ENCODE results near the gene VPREB1.
"Not testable (repeated sequence)": the region's sequence is repeated elsewhere in the genome, so short reads cannot be mapped to it uniquely, and the experiment has no call there.

The VPREB1 gene

GRCh38 chr22:22219140-22219996 lies 25.2 kb upstream of the VPREB1 start:
- no peak overlapping the region for H3K27ac ChIP-seq
- H3K9ac ChIP-seq (ENCODE audit: insufficient read length), result no peak overlapping the region
- no peaks in the 10 kb centered on the region for H3K9me3 ChIP-seq (ENCODE audit: low read depth, low read length)
- H3K4me3 ChIP-seq, result no peak overlapping the region
- no peaks in the 10 kb centered on the region for H3K36me3 ChIP-seq (ENCODE audit: insufficient read depth, low read length)
- TF ChIP-seq EZH2 (IDR thresholded peaks at IDR 0.05), result no peak
- TF ChIP-seq POLR2AphosphoS5 (IDR thresholded peaks at IDR 0.05; ENCODE audit: borderline replicate concordance, low read depth, low read length), result no peak
- no peak for TF ChIP-seq FOXP2 (optimal IDR thresholded peaks at IDR 0.05; ENCODE audit: control extremely low read depth, extremely low read length, insufficient read depth)
- no peak for DNase-seq (ENCODE audit: low read depth, low spot score)

- H3K36me3 ChIP-seq (ENCODE audit: insufficient read depth, low read length); H3K9me3 ChIP-seq (ENCODE audit: low read depth, low read length); H3K9ac ChIP-seq (ENCODE audit: insufficient read length); DNase-seq (ENCODE audit: low read depth, low spot score); H3K27ac ChIP-seq; H3K4me3 ChIP-seq: not testable (repeated sequence)
Observed at GRCh38 chr22:22221043-22221442, 23.5 kb upstream of the VPREB1 start.

- Histone ChIP-seq H3K9me3 (ENCODE audit: low read depth, low read length) (no peaks in the 10 kb centered on the region), H3K36me3 (ENCODE audit: insufficient read depth, low read length) (no peaks in the 10 kb centered on the region), H3K4me3 (no peak overlapping the region), H3K27ac (no peak overlapping the region), H3K9ac (ENCODE audit: insufficient read length) (no peak overlapping the region)
- no peak for TF ChIP-seq POLR2AphosphoS5 (IDR thresholded peaks at IDR 0.05; ENCODE audit: borderline replicate concordance, low read depth, low read length)
- no peak for TF ChIP-seq FOXP2 (optimal IDR thresholded peaks at IDR 0.05; ENCODE audit: control extremely low read depth, extremely low read length, insufficient read depth)
- TF ChIP-seq EZH2 (IDR thresholded peaks at IDR 0.05), result no peak
- no peak for DNase-seq (ENCODE audit: low read depth, low spot score)
Observed at GRCh38 chr22:22226448-22227187, 18.0 kb upstream of the VPREB1 start.

GRCh38 chr22:22228421-22228820 lies 16.2 kb upstream of the VPREB1 start:
- no peak overlapping the region for H3K9ac ChIP-seq (ENCODE audit: insufficient read length)
- no peaks in the 10 kb centered on the region for H3K36me3 ChIP-seq (ENCODE audit: insufficient read depth, low read length)
- H3K27ac ChIP-seq, result no peak overlapping the region
- H3K4me3 ChIP-seq, result no peak overlapping the region
- TF ChIP-seq POLR2AphosphoS5 (IDR thresholded peaks at IDR 0.05; ENCODE audit: borderline replicate concordance, low read depth, low read length) (no peak), EZH2 (IDR thresholded peaks at IDR 0.05) (no peak), FOXP2 (optimal IDR thresholded peaks at IDR 0.05; ENCODE audit: control extremely low read depth, extremely low read length, insufficient read depth) (no peak)
- no peaks in the 10 kb centered on the region for H3K9me3 ChIP-seq (ENCODE audit: low read depth, low read length)
- DNase-seq (ENCODE audit: low read depth, low spot score), result no peak

- no peak for DNase-seq (ENCODE audit: low read depth, low spot score)
- TF ChIP-seq POLR2AphosphoS5 (IDR thresholded peaks at IDR 0.05; ENCODE audit: borderline replicate concordance, low read depth, low read length), result no peak
- TF ChIP-seq EZH2 (IDR thresholded peaks at IDR 0.05), result no peak
- TF ChIP-seq FOXP2 (optimal IDR thresholded peaks at IDR 0.05; ENCODE audit: control extremely low read depth, extremely low read length, insufficient read depth), result no peak
- Histone ChIP-seq H3K4me3 (no peak overlapping the region), H3K9ac (ENCODE audit: insufficient read length) (no peak overlapping the region), H3K36me3 (ENCODE audit: insufficient read depth, low read length) (no peaks in the 10 kb centered on the region), H3K9me3 (ENCODE audit: low read depth, low read length) (no peaks in the 10 kb centered on the region), H3K27ac (no peak overlapping the region)
Observed at GRCh38 chr22:22228921-22229320, 15.7 kb upstream of the VPREB1 start.

- H3K9me3 ChIP-seq (ENCODE audit: low read depth, low read length), result no peaks in the 10 kb centered on the region
- no peak overlapping the region for H3K27ac ChIP-seq
- no peaks in the 10 kb centered on the region for H3K36me3 ChIP-seq (ENCODE audit: insufficient read depth, low read length)
- TF ChIP-seq POLR2AphosphoS5 (IDR thresholded peaks at IDR 0.05; ENCODE audit: borderline replicate concordance, low read depth, low read length), result no peak
- no peak for TF ChIP-seq FOXP2 (optimal IDR thresholded peaks at IDR 0.05; ENCODE audit: control extremely low read depth, extremely low read length, insufficient read depth)
- TF ChIP-seq EZH2 (IDR thresholded peaks at IDR 0.05), result no peak
- no peak for DNase-seq (ENCODE audit: low read depth, low spot score)
- no peak overlapping the region for H3K4me3 ChIP-seq
- no peak overlapping the region for H3K9ac ChIP-seq (ENCODE audit: insufficient read length)
Observed at GRCh38 chr22:22229683-22230420, 14.7 kb upstream of the VPREB1 start.

GRCh38 chr22:22230438-22230837 lies 14.1 kb upstream of the VPREB1 start:
- Histone ChIP-seq H3K36me3 (ENCODE audit: insufficient read depth, low read length) (no peaks in the 10 kb centered on the region), H3K4me3 (no peak overlapping the region), H3K9ac (ENCODE audit: insufficient read length) (no peak overlapping the region), H3K9me3 (ENCODE audit: low read depth, low read length) (no peaks in the 10 kb centered on the region), H3K27ac (no peak overlapping the region)
- DNase-seq (ENCODE audit: low read depth, low spot score), result no peak
- TF ChIP-seq POLR2AphosphoS5 (IDR thresholded peaks at IDR 0.05; ENCODE audit: borderline replicate concordance, low read depth, low read length) (no peak), EZH2 (IDR thresholded peaks at IDR 0.05) (no peak), FOXP2 (optimal IDR thresholded peaks at IDR 0.05; ENCODE audit: control extremely low read depth, extremely low read length, insufficient read depth) (no peak)

- TF ChIP-seq POLR2AphosphoS5 (IDR thresholded peaks at IDR 0.05; ENCODE audit: borderline replicate concordance, low read depth, low read length) (no peak), FOXP2 (optimal IDR thresholded peaks at IDR 0.05; ENCODE audit: control extremely low read depth, extremely low read length, insufficient read depth) (no peak), EZH2 (IDR thresholded peaks at IDR 0.05) (no peak)
- H3K36me3 ChIP-seq (ENCODE audit: insufficient read depth, low read length), result no peaks in the 10 kb centered on the region
Observed at GRCh38 chr22:22233081-22233480, 11.5 kb upstream of the VPREB1 start.

More at GRCh38 chr22:22233081-22233480, 11.5 kb upstream of the VPREB1 start:
- Histone ChIP-seq H3K27ac (no peak overlapping the region), H3K9ac (ENCODE audit: insufficient read length) (no peak overlapping the region), H3K4me3 (no peak overlapping the region), H3K9me3 (ENCODE audit: low read depth, low read length) (no peaks in the 10 kb centered on the region)
- no peak for DNase-seq (ENCODE audit: low read depth, low spot score)

All from SK-N-MC (cell line).